Keratinocyte (primary cell): ENCODE data around the gene PRKD3. TPM values are rescaled to one million over a fixed set of nuclear protein-coding genes. Genes with fewer than 3 reads are reported as not detected.
A peak's percentile ranks its signal among the peaks of the same experiment; 100 is the strongest.

Experiments used
- DNase-seq: peaks from one replicate; pipeline ENCODE4 v3.0.0-alpha.2; 2011; ENCODE audit warnings: low read depth, missing footprints, low spot score
- FAIRE-seq: peaks from 2 replicates; lab custom pipeline; 2011; peaks lifted over from hg19 to GRCh38; lab: Jason Lieb, UNC
- H2AFZ ChIP-seq: 2 replicates; pipeline ENCODE4 v1.6.0; 2012; ENCODE audit warnings: low read length, control low read depth, inconsistent platforms; ENCODE audit not compliant: control insufficient read depth
- H3K27ac ChIP-seq: 2 replicates; pipeline ENCODE4 v1.5.1; 2011; ENCODE audit warnings: low read length; ENCODE audit not compliant: control insufficient read depth, insufficient read depth
- H3K27me3 ChIP-seq: 3 replicates; pipeline ENCODE4 v1.6.0; 2011; ENCODE audit warnings: low read length; ENCODE audit not compliant: control insufficient read depth, insufficient read depth; ENCODE audit errors: extremely low read depth
- H3K36me3 ChIP-seq, 2 experiments: 2 replicates in 1 of 2; 3 replicates in 1 of 2; pipeline ENCODE4 v1.5.1; 2011; ENCODE audit warnings: low read length in 2 of 2, mild to moderate bottlenecking in 1 of 2; ENCODE audit not compliant: control insufficient read depth in 2 of 2, insufficient read depth in 2 of 2; ENCODE audit errors: extremely low read depth in 1 of 2
- H3K4me1 ChIP-seq: 3 replicates; pipeline ENCODE4 v1.5.1; 2011; ENCODE audit warnings: low read length; ENCODE audit not compliant: control insufficient read depth, insufficient read depth; ENCODE audit errors: extremely low read depth
- H3K4me2 ChIP-seq: 3 replicates; pipeline ENCODE4 v1.6.0; 2011; ENCODE audit warnings: low read depth, low read length; ENCODE audit not compliant: control insufficient read depth, insufficient read depth; ENCODE audit errors: extremely low read depth
- H3K4me3 ChIP-seq, 3 experiments: fragments of 200-600 bp in 1 of 3; sonication (generic) in 1 of 3; 2 replicates in 2 of 3; 3 replicates in 1 of 3; pipeline ENCODE4 v1.5.1; 2011 to 2016; ENCODE audit warnings: low read length in 3 of 3, mild to moderate bottlenecking in 3 of 3, control low read depth in 2 of 3, inconsistent platforms in 1 of 3, low read depth in 1 of 3, mixed read lengths in 1 of 3, mixed run types in 1 of 3, moderate library complexity in 1 of 3; ENCODE audit not compliant: control insufficient read depth in 2 of 3, insufficient read depth in 2 of 3; ENCODE audit errors: extremely low read depth in 1 of 3
- H3K79me2 ChIP-seq: 2 replicates; pipeline ENCODE4 v1.6.0; 2012; ENCODE audit warnings: low read length; ENCODE audit not compliant: control insufficient read depth, insufficient read depth
- H3K9ac ChIP-seq: 3 replicates; pipeline ENCODE4 v1.6.0; 2011; ENCODE audit warnings: low read length; ENCODE audit not compliant: control insufficient read depth, insufficient read depth; ENCODE audit errors: extremely low read depth
- H3K9me1 ChIP-seq: 3 replicates; pipeline ENCODE4 v1.6.0; 2011; ENCODE audit warnings: low read length; ENCODE audit not compliant: control insufficient read depth, insufficient read depth; ENCODE audit errors: extremely low read depth
- H3K9me3 ChIP-seq: 2 replicates; pipeline ENCODE4 v1.5.1; 2012; ENCODE audit warnings: low read depth, low read length; ENCODE audit not compliant: control insufficient read depth
- H4K20me1 ChIP-seq: 3 replicates; pipeline ENCODE4 v1.6.0; 2011; ENCODE audit warnings: low read length; ENCODE audit not compliant: control insufficient read depth, insufficient read depth; ENCODE audit errors: extremely low read depth
- EZH2 ChIP-seq: IDR thresholded peaks from one replicate; pipeline ENCODE4 v1.6.1; 2012; ENCODE audit warnings: inconsistent platforms, mild to moderate bottlenecking, low read length, moderate library complexity
- dilution Hi-C: fragments of 300-500 bp; cut with MboI; formaldehyde crosslinking; loops from one replicate; pipeline ENCODE4 v1.7.0; 2020; ENCODE audit warnings: low sequenced_read_pairs; ENCODE audit not compliant: extremely low pct_ligation_motif_present
- polyA plus RNA-seq, 5 experiments: library from polyadenylated mRNA; depleted of rRNA in 3 of 5; stranded (reverse) in 3 of 5; stranded (forward) in 1 of 5; unstranded in 1 of 5; fragments of >200 nt; gene quantifications; 1 replicate in 1 of 5; 2 replicates in 3 of 5; 3 replicates in 1 of 5; pipeline versions ENCODE4 v1.2.1 to v1.2.3, GENCODE V29; 2011 to 2012; ENCODE audit warnings: missing spikeins in 2 of 5, low read depth in 1 of 5, low replicate concordance in 1 of 5
- TF ChIP-seq, protein P1 (sequence below), 3 experiments: IDR thresholded peaks in 1 of 3; conservative IDR thresholded peaks in 1 of 3; optimal IDR thresholded peaks in 1 of 3; 2 replicates in 2 of 3; 3 replicates in 1 of 3; pipeline versions ENCODE3 to v1.5.1; 2011; ENCODE audit warnings: low read length in 3 of 3, mild to moderate bottlenecking in 3 of 3, moderate library complexity in 2 of 3, control low read depth in 1 of 3, inconsistent platforms in 1 of 3; ENCODE audit not compliant: insufficient read depth in 2 of 3; ENCODE audit errors: extremely low read depth in 1 of 3

Gene PRKD3
- polyA plus RNA-seq, 1 donor (not counting 4 experiments of a cell fraction or from before 2014, with no cell fraction given) = 25.4 TPM

GRCh38 chr2:37307500-37307899, 17.1 kb downstream of the PRKD3 start:
- DNase-seq (no peak), FAIRE-seq (no peak)
- H3K36me3 ChIP-seq = peaks cover 0 to 8% of the 10 kb centered on the region in 2 experiments
- no peak overlapping the region for H3K9ac ChIP-seq
- dilution Hi-C loops = no loop called here
- peaks cover 69% of the 10 kb centered on the region for H3K79me2 ChIP-seq
- H3K27ac ChIP-seq = peak overlapping the region; percentile 57
- H3K9me1 ChIP-seq = no peaks in the 10 kb centered on the region
- no peak overlapping the region for H3K4me3 ChIP-seq
- no peak for TF ChIP-seq EZH2
- TF ChIP-seq, protein P1, sequence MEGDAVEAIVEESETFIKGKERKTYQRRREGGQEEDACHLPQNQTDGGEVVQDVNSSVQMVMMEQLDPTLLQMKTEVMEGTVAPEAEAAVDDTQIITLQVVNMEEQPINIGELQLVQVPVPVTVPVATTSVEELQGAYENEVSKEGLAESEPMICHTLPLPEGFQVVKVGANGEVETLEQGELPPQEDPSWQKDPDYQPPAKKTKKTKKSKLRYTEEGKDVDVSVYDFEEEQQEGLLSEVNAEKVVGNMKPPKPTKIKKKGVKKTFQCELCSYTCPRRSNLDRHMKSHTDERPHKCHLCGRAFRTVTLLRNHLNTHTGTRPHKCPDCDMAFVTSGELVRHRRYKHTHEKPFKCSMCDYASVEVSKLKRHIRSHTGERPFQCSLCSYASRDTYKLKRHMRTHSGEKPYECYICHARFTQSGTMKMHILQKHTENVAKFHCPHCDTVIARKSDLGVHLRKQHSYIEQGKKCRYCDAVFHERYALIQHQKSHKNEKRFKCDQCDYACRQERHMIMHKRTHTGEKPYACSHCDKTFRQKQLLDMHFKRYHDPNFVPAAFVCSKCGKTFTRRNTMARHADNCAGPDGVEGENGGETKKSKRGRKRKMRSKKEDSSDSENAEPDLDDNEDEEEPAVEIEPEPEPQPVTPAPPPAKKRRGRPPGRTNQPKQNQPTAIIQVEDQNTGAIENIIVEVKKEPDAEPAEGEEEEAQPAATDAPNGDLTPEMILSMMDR (optimal IDR thresholded peaks at IDR 0.05 in 1 of 3, IDR thresholded peaks at IDR 0.05 in 1 of 3, conservative IDR thresholded peaks at IDR 0.05 in 1 of 3; ENCODE audit: extremely low read depth in 1 of 3, insufficient read depth in 2 of 3, low read length in 3 of 3) = no peak
- peaks cover 29% of the 10 kb centered on the region for H3K4me1 ChIP-seq
- peak overlapping the region; percentile 54 for H3K4me2 ChIP-seq
- H3K27me3 ChIP-seq = no peaks in the 10 kb centered on the region
- no peak overlapping the region for H2AFZ ChIP-seq
- H4K20me1 ChIP-seq = no peaks in the 10 kb centered on the region
- H3K9me3 ChIP-seq = no peaks in the 10 kb centered on the region

GRCh38 chr2:37306024-37306423, 18.6 kb downstream of the PRKD3 start:
- dilution Hi-C loops = no loop called here
- no peak for FAIRE-seq

More at GRCh38 chr2:37306024-37306423, 18.6 kb downstream of the PRKD3 start:
- Histone ChIP-seq H3K27ac (no peak overlapping the region), H3K79me2 (peaks cover 65% of the 10 kb centered on the region), H3K9me3 (no peaks in the 10 kb centered on the region), H3K9me1 (no peaks in the 10 kb centered on the region), H4K20me1 (no peaks in the 10 kb centered on the region), H3K27me3 (no peaks in the 10 kb centered on the region), H3K36me3 (peaks cover 0 to 8% of the 10 kb centered on the region in 2 experiments), H2AFZ (no peak overlapping the region), H3K4me1 (peaks cover 34% of the 10 kb centered on the region), H3K9ac (no peak overlapping the region), H3K4me2 (no peak overlapping the region), H3K4me3 (no peak overlapping the region)
- no peak for DNase-seq
- no peak for TF ChIP-seq EZH2
- TF ChIP-seq, protein P1 (optimal IDR thresholded peaks at IDR 0.05 in 1 of 3, IDR thresholded peaks at IDR 0.05 in 1 of 3, conservative IDR thresholded peaks at IDR 0.05 in 1 of 3; ENCODE audit: extremely low read depth in 1 of 3, insufficient read depth in 2 of 3, low read length in 3 of 3) = no peak
